Measurements from ENCODE around the gene MYO1D. TPM values are rescaled to one million over a fixed set of nuclear protein-coding genes. Genes with fewer than 3 reads are reported as not detected.

MYO1D gene
- total and polyA plus RNA-seq, 12 donors: 13.6 to 103 (median 59.8) TPM

DNA sequence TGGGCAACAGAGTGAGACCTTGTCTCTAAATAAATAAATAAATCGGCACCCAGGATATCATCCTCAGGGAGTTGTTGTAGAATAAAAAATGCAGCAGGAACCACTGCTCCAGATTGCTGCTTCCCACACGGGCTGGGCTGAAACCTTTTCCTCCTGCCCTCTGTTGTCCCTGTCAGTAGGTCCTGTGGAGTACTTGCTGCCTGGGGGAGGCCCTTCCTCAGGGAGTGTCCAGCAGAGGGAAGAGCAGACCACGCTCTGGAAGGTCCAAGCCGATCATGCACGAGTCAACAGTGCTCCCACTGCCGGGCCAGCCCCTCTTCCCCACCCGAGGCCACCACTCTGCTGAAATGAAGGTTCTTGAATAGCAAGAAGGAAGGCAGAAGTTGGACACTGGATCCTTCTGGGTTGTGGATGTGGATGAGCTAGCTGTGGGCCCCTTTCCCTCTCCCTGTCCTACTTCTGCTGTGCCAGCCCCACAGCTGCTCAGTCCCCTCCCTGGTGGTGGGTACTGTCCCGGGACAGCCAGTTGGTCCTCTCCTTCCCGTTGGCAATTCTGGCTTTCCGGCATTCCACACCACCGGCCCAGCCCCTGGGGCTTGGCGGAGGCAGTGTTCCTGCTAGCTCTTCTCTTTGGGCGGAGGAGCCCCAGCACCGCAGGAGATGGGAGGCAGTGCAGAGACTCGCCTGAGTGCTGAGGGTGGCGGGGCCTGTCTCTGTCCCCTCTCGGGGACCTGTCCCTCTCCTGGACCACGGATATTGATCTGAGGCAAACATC lies 379.3 kb downstream of the MYO1D start:
- Histone ChIP-seq H3K36me3 (replicated peaks in 1 of 2) (no peaks in the 10 kb centered on the region), H3K4me1 (replicated peaks in 1 of 2) (peaks cover 0 to 10% of the 10 kb centered on the region in 2 donors), H3K9me3 (replicated peaks in 1 of 3) (no peaks in the 10 kb centered on the region), H3K4me3 (no peak overlapping the region), H3K27me3 (no peaks in the 10 kb centered on the region), H3K27ac (no peak overlapping the region)
- TF ChIP-seq, protein P1, sequence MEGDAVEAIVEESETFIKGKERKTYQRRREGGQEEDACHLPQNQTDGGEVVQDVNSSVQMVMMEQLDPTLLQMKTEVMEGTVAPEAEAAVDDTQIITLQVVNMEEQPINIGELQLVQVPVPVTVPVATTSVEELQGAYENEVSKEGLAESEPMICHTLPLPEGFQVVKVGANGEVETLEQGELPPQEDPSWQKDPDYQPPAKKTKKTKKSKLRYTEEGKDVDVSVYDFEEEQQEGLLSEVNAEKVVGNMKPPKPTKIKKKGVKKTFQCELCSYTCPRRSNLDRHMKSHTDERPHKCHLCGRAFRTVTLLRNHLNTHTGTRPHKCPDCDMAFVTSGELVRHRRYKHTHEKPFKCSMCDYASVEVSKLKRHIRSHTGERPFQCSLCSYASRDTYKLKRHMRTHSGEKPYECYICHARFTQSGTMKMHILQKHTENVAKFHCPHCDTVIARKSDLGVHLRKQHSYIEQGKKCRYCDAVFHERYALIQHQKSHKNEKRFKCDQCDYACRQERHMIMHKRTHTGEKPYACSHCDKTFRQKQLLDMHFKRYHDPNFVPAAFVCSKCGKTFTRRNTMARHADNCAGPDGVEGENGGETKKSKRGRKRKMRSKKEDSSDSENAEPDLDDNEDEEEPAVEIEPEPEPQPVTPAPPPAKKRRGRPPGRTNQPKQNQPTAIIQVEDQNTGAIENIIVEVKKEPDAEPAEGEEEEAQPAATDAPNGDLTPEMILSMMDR (IDR thresholded peaks at IDR 0.05): no peak
- TF ChIP-seq POLR2A (IDR thresholded peaks at IDR 0.05): no peak
- WGBS, 4 donors: 86 to 92% (median 90%) methylated on average over 9 to 18 of the region's 18 CpGs
- no peak for DNase-seq
- intact Hi-C loops (cut with DNase I): no loop called here

DNA sequence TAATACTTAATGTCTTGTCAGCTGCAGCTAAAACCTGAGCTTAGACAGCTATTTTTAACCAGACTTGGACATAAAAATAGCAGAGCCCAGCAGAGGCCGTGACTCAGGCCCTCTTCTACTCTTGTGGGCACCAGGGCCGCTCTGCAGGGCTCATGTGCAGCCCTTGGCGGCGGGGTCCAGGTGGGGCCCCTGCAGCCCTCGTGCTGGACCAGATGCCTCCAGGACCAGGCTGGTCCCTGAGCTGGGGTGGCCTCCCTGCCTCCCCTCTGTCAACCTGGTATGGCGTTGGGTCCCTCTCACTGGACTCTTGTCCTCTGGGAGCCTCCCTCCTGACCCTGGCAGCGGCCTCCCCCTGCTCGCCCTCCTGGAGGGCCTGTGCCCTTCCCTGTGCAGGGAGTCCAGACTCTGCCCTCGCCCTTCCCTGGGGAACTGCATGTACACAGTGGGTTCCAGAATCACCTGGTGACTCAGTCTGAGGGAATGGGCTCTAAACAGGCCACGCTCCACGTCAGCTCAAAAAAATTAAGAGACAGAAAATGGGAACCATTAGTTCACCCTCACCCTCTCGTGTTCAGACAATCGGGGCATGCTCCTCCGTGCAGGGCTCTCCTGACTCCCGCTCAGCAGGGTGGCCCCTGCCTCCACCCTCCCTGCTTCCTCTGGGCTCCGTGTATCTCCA lies 380.4 kb downstream of the MYO1D start:
- no peaks in the 10 kb centered on the region for H3K27me3 ChIP-seq
- no peak overlapping the region for H3K4me3 ChIP-seq
- H3K27ac ChIP-seq: peak overlapping the region in 1 of 5 donors; percentile 29
- no peak for TF ChIP-seq POLR2A (IDR thresholded peaks at IDR 0.05)
- TF ChIP-seq, protein P1 (IDR thresholded peaks at IDR 0.05): no peak
- H3K36me3 ChIP-seq (replicated peaks in 1 of 2): no peaks in the 10 kb centered on the region
- intact Hi-C loops (cut with DNase I): no loop called here
- 80 to 87% (median 85%) methylated on average over 14 to 16 of the region's 16 CpGs for WGBS, 4 donors
- H3K9me3 ChIP-seq (replicated peaks in 1 of 3): no peaks in the 10 kb centered on the region
- no peak for DNase-seq
- H3K4me1 ChIP-seq (replicated peaks in 1 of 2): peaks cover 6 to 20% of the 10 kb centered on the region in 2 donors

DNA sequence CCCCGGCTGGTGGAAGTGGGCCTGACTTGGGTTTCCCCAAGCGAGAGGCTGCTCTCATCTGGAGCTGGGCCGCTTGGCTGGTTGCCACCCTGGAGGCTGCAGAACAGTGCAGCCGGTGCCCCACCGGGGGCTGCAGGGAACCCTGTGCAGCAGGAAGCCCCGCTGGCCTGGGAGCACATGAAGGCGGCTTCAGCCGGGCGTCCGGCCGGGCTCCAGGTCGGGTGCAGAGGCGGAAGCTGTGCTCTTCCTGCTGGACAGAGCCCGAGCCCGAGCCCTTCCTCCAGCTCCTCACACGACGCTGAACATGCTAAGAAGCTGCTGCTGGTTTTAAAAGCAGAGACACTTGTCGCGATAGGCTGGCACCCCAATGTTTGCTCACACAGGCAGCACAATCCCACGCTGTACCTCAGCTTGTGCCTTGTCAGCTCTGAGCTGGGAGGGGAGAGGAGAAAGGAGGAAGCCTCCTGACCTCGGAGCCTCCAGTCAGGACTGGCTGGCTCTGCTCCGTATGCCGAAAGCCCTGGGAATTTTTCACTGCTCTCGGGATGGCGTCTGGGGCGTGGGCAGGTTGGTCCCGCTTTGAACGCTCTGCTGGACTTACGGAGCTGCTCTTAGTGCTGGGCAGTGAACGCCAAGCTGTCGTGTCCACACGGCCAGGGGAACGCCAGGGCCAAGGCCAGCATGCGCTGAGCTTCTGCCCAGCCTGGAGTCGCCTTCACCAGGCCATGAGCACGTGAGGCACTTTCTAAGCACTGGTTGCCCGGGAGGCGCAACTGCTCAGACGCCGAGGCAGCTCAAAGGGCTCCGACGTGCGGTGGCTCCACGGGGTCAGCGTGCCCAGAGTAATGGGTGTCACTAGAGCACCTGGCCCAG lies 381.3 kb downstream of the MYO1D start:
- Histone ChIP-seq H3K4me3 (no peak overlapping the region), H3K4me1 (replicated peaks in 1 of 2) (peaks cover 6 to 22% of the 10 kb centered on the region in 2 donors), H3K27ac (peak overlapping the region in 1 of 5 donors; percentile 29), H3K27me3 (no peaks in the 10 kb centered on the region), H3K36me3 (replicated peaks in 1 of 2) (no peaks in the 10 kb centered on the region), H3K9me3 (replicated peaks in 1 of 3) (no peaks in the 10 kb centered on the region)
- 58 to 73% (median 65%) methylated on average over 27 to 45 of the region's 45 CpGs for WGBS, 4 donors
- TF ChIP-seq, protein P1 (IDR thresholded peaks at IDR 0.05): no peak
- DNase-seq: peak in 5 of 7 donors; percentile 58 to 69 (median 60)
- intact Hi-C loops (cut with DNase I): no loop called here

All from adrenal gland (tissue), 12 donors.